HCT116 (cell line): ENCODE results near the gene SAE1. TPM values are rescaled to one million over a fixed set of nuclear protein-coding genes. Genes with fewer than 3 reads are reported as not detected.
A peak's percentile ranks its signal among the peaks of the same experiment; 100 is the strongest.

Experiments
- ATAC-seq: fragments of 200-7000 bp; cut with Tn5 transposase; 2 replicates; pipeline ENCODE4 v1.9.1; 2020; ENCODE audit warnings: mild to moderate bottlenecking, moderate library complexity
- BruUV-seq: library from RNA; stranded (reverse); fragments of 400-500 nt; replicated peaks from 2 replicates; lab custom pipeline; 2021; lab: Mats Ljungman, UMichigan
- CTCF ChIA-PET: fragments of 300-600 bp; sonication (Branson Sonifier 250); formaldehyde crosslinking; loops from one replicate; lab custom pipeline; 2021; ENCODE audit warnings: antibody characterized with exemption; lab: Charles Lee
- POLR2A ChIA-PET: fragments of 300-600, 350-600 bp; sonication (Branson Sonifier 250); formaldehyde crosslinking; loops from one replicate; lab custom pipeline; 2021; ENCODE audit warnings: antibody characterized with exemption; lab: Charles Lee
- RAD21 ChIA-PET, 2 experiments: fragments of 300-600 bp; sonication (Branson Sonifier 250); formaldehyde crosslinking; loops; one replicate each; lab custom pipeline; 2023; ENCODE audit warnings: low total read pairs in 2 of 2; ENCODE audit not compliant: uncharacterized antibody in 2 of 2, unreplicated experiment in 2 of 2, low non-redundant PET in 1 of 2; lab: Charles Lee
- DNase-seq: peaks from one replicate; pipeline ENCODE4 v3.0.0-alpha.2; 2010; ENCODE audit warnings: low read depth, low spot score
- H2AFZ ChIP-seq: fragments of 200-600 bp; shearing (Covaris generic), sonication (generic); 2 replicates; pipeline ENCODE4 v1.6.1; 2017; ENCODE audit warnings: low read depth, mixed run types, mixed read lengths, antibody characterized with exemption, low read length; ENCODE audit not compliant: poor library complexity, severe bottlenecking
- H3K27ac ChIP-seq: 2 replicates; pipeline ENCODE4 v1.5.1; 2012; ENCODE audit warnings: low read depth, low read length
- H3K27me3 ChIP-seq: fragments of 200-600 bp; sonication (generic); 2 replicates; pipeline ENCODE4 v1.6.1; 2016; ENCODE audit warnings: mixed run types, low read length, mixed read lengths; ENCODE audit not compliant: insufficient read depth
- H3K36me3 ChIP-seq, 2 experiments: fragments of 200-500 bp in 1 of 2; fragments of 200-600 bp in 1 of 2; sonication (Bioruptor generic) in 1 of 2; sonication (generic) in 1 of 2; 2 replicates each; pipeline versions ENCODE4 v1.5.1 to v1.6.1; 2014 to 2016; ENCODE audit warnings: low read length in 2 of 2, inconsistent platforms in 1 of 2, mixed read lengths in 1 of 2, mixed run types in 1 of 2; ENCODE audit not compliant: insufficient read depth in 2 of 2, control insufficient read depth in 1 of 2
- H3K4me1 ChIP-seq, 2 experiments: fragments of 200-600 bp in 1 of 2; sonication (generic) in 1 of 2; 2 replicates each; pipeline versions ENCODE4 v1.5.1 to v1.6.1; 2012 to 2017; ENCODE audit warnings: low read length in 2 of 2, inconsistent platforms in 1 of 2, mild to moderate bottlenecking in 1 of 2, mixed read lengths in 1 of 2, mixed run types in 1 of 2, moderate library complexity in 1 of 2; ENCODE audit not compliant: insufficient read depth in 2 of 2, control insufficient read depth in 1 of 2
- H3K4me2 ChIP-seq: fragments of 200-600 bp; sonication (generic); 2 replicates; pipeline ENCODE4 v1.6.1; 2017; ENCODE audit warnings: mixed run types, low read length, mixed read lengths
- H3K4me3 ChIP-seq, 2 experiments: fragments of 200-600 bp in 1 of 2; sonication (generic) in 1 of 2; replicated peaks in 1 of 2; 2 replicates each; pipeline ENCODE4 v1.5.1; 2011 to 2016; ENCODE audit warnings: low read length in 2 of 2, control low read depth in 1 of 2, low read depth in 1 of 2, mild to moderate bottlenecking in 1 of 2, mixed read lengths in 1 of 2, mixed run types in 1 of 2
- H3K79me2 ChIP-seq: fragments of 200-600 bp; sonication (generic); 2 replicates; pipeline ENCODE4 v1.6.1; 2017; ENCODE audit warnings: mild to moderate bottlenecking, mixed run types, low read length, moderate library complexity, mixed read lengths; ENCODE audit not compliant: insufficient read depth
- H3K9ac ChIP-seq: fragments of 200-600 bp; sonication (generic); 2 replicates; pipeline ENCODE4 v1.6.1; 2016; ENCODE audit warnings: low read length, mixed read lengths
- H3K9me2 ChIP-seq: fragments of 200-600 bp; sonication (generic), shearing (Covaris generic); 2 replicates; pipeline ENCODE4 v1.6.1; 2017; ENCODE audit warnings: mixed run types, mild to moderate bottlenecking, moderate library complexity; ENCODE audit not compliant: insufficient read depth
- H3K9me3 ChIP-seq, 2 experiments: fragments of 200-500 bp in 1 of 2; fragments of 200-600 bp in 1 of 2; sonication (Bioruptor generic) in 1 of 2; sonication (generic) in 1 of 2; 2 replicates each; pipeline ENCODE4 v1.6.1; 2014 to 2017; ENCODE audit warnings: low read length in 2 of 2, mixed read lengths in 2 of 2, inconsistent platforms in 1 of 2, low read depth in 1 of 2, mild to moderate bottlenecking in 1 of 2, mixed run types in 1 of 2, moderate library complexity in 1 of 2; ENCODE audit not compliant: control insufficient read depth in 1 of 2, insufficient read depth in 1 of 2
- H4K20me1 ChIP-seq: fragments of 200-600 bp; sonication (generic), shearing (Covaris generic); 2 replicates; pipeline ENCODE4 v1.6.1; 2017; ENCODE audit warnings: mixed run types, mild to moderate bottlenecking, moderate library complexity; ENCODE audit not compliant: insufficient read depth
- FOSL1 ChIP-seq: IDR thresholded peaks from 2 replicates; pipeline ENCODE4 v1.6.1; 2012; ENCODE audit warnings: low read depth
- RAD21 ChIP-seq: IDR thresholded peaks from 2 replicates; pipeline ENCODE4 v1.6.1; 2012; ENCODE audit warnings: low read depth, mild to moderate bottlenecking
- SIN3A ChIP-seq: IDR thresholded peaks from 2 replicates; pipeline ENCODE4 v1.6.1; 2012; ENCODE audit warnings: low read depth
- ZFX ChIP-seq: fragments of 450-650 bp; IDR thresholded peaks from 2 replicates; pipeline ENCODE4 v1.6.1; 2017
- intact Hi-C: fragments of 100-400 bp; cut with micrococcal nuclease; formaldehyde crosslinking; loops from 2 replicates; pipeline ENCODE4 v1.10.0; 2022
- total RNA-seq: library from RNA; stranded (reverse); gene quantifications from one replicate; pipeline ENCODE4 v1.2.1, GENCODE V29; 2021; ENCODE audit not compliant: unreplicated experiment
- TF ChIP-seq, protein P1 (sequence below): IDR thresholded peaks from 2 replicates; pipeline ENCODE4 v1.6.1; 2012
- TF ChIP-seq, protein P2 (sequence below): IDR thresholded peaks from 2 replicates; pipeline ENCODE4 v1.6.1; 2012; ENCODE audit warnings: low read depth

The SAE1 gene
- total RNA-seq, 1 experiment from 2014 or later: 213 TPM

- Histone ChIP-seq H3K9ac (no peak overlapping the region), H3K4me1 (peaks cover 26 to 38% of the 10 kb centered on the region in 2 experiments; a peak in 3 of 4 replicates), H3K27me3 (no peaks in the 10 kb centered on the region), H3K9me3 (no peaks in the 10 kb centered on the region)
- ChIA-PET CTCF (no interaction called here), POLR2A (no interaction called here)
- TF ChIP-seq, protein P1, sequence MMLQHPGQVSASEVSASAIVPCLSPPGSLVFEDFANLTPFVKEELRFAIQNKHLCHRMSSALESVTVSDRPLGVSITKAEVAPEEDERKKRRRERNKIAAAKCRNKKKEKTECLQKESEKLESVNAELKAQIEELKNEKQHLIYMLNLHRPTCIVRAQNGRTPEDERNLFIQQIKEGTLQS: no peak
- TF ChIP-seq ZFX (no peak), FOSL1 (no peak), SIN3A (no peak), RAD21 (no peak)
- TF ChIP-seq, protein P2, sequence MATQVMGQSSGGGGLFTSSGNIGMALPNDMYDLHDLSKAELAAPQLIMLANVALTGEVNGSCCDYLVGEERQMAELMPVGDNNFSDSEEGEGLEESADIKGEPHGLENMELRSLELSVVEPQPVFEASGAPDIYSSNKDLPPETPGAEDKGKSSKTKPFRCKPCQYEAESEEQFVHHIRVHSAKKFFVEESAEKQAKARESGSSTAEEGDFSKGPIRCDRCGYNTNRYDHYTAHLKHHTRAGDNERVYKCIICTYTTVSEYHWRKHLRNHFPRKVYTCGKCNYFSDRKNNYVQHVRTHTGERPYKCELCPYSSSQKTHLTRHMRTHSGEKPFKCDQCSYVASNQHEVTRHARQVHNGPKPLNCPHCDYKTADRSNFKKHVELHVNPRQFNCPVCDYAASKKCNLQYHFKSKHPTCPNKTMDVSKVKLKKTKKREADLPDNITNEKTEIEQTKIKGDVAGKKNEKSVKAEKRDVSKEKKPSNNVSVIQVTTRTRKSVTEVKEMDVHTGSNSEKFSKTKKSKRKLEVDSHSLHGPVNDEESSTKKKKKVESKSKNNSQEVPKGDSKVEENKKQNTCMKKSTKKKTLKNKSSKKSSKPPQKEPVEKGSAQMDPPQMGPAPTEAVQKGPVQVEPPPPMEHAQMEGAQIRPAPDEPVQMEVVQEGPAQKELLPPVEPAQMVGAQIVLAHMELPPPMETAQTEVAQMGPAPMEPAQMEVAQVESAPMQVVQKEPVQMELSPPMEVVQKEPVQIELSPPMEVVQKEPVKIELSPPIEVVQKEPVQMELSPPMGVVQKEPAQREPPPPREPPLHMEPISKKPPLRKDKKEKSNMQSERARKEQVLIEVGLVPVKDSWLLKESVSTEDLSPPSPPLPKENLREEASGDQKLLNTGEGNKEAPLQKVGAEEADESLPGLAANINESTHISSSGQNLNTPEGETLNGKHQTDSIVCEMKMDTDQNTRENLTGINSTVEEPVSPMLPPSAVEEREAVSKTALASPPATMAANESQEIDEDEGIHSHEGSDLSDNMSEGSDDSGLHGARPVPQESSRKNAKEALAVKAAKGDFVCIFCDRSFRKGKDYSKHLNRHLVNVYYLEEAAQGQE: no peak
- TF ChIP-seq, all 23 proteins: peak for 0
- intact Hi-C loops: no loop called here
- Histone ChIP-seq H3K36me3 (peaks cover 46 to 76% of the 10 kb centered on the region in 2 experiments), H4K20me1 (peaks cover 8% of the 10 kb centered on the region; the same call in 1 of the 2 replicates), H2AFZ (no peak overlapping the region), H3K4me3 (no peak overlapping the region), H3K9me2 (no peaks in the 10 kb centered on the region), H3K79me2 (peaks cover 95% of the 10 kb centered on the region), H3K4me2 (no peak overlapping the region), H3K27ac (peak overlapping the region; percentile 19; the same call in 1 of the 2 replicates)
- ATAC-seq (no peak), DNase-seq (no peak)
- BruUV-seq: no TSS peak
- RAD21 ChIA-PET: no interaction called here
These were observed 24.5 kb downstream of the SAE1 start for GRCh38 chr19:47155148-47155547.
